ENCODE results near the gene TBC1D9.

DNA sequence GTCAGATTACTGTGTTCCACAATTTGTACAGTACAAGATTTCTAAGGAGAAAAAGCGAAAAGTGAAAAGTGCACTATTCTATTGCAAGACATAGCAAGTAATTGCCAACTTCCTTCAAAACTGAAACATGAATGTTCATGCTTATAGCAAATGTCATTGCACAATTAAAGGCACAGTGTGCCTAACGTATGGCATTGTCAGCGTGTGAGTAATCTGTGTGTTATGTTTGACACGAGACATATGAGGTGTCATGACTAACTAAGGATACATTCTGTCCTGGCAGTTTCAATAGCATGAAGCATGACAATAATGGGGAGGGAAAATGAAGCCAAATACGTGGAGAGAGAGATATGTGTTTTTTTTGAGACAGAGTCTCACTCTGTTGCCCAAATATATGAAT, 33.6 kb upstream of the TBC1D9 start:
- TF ChIP-seq, protein P1, sequence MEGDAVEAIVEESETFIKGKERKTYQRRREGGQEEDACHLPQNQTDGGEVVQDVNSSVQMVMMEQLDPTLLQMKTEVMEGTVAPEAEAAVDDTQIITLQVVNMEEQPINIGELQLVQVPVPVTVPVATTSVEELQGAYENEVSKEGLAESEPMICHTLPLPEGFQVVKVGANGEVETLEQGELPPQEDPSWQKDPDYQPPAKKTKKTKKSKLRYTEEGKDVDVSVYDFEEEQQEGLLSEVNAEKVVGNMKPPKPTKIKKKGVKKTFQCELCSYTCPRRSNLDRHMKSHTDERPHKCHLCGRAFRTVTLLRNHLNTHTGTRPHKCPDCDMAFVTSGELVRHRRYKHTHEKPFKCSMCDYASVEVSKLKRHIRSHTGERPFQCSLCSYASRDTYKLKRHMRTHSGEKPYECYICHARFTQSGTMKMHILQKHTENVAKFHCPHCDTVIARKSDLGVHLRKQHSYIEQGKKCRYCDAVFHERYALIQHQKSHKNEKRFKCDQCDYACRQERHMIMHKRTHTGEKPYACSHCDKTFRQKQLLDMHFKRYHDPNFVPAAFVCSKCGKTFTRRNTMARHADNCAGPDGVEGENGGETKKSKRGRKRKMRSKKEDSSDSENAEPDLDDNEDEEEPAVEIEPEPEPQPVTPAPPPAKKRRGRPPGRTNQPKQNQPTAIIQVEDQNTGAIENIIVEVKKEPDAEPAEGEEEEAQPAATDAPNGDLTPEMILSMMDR (IDR thresholded peaks at IDR 0.05): no peak
- no peak for TF ChIP-seq ZFX (IDR thresholded peaks at IDR 0.05; ENCODE audit: borderline replicate concordance)

Data from 22Rv1 (cell line).